ENCODE data around the gene ZNF688.

DNA sequence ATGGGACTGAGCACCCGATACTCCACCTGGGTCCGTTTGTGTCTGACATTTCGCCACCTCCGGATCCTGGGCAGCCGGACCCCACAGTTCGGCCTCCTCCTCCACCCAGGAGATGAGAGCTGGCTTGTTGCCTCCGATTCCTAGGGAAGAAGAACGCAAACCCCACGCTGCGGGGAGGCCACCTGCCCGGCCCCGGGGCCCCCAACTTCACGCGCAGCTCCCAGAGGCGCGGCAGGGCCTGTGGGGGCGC is 13.9 kb downstream of the ZNF688 start:
- no peak for TF ChIP-seq EZH2phosphoT487 (IDR thresholded peaks at IDR 0.05; ENCODE audit: borderline replicate concordance, low read length)
- TF ChIP-seq, protein P1, sequence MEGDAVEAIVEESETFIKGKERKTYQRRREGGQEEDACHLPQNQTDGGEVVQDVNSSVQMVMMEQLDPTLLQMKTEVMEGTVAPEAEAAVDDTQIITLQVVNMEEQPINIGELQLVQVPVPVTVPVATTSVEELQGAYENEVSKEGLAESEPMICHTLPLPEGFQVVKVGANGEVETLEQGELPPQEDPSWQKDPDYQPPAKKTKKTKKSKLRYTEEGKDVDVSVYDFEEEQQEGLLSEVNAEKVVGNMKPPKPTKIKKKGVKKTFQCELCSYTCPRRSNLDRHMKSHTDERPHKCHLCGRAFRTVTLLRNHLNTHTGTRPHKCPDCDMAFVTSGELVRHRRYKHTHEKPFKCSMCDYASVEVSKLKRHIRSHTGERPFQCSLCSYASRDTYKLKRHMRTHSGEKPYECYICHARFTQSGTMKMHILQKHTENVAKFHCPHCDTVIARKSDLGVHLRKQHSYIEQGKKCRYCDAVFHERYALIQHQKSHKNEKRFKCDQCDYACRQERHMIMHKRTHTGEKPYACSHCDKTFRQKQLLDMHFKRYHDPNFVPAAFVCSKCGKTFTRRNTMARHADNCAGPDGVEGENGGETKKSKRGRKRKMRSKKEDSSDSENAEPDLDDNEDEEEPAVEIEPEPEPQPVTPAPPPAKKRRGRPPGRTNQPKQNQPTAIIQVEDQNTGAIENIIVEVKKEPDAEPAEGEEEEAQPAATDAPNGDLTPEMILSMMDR (IDR thresholded peaks at IDR 0.05; ENCODE audit: low read depth, low read length, poor library complexity, severe bottlenecking): no peak
